ENCODE data around the gene ARHGAP19. TPM values are rescaled to one million over a fixed set of nuclear protein-coding genes. Genes with fewer than 3 reads are reported as not detected.

The ARHGAP19 gene
- polyA plus RNA-seq, 1 donor, result 17.2 TPM

DNA sequence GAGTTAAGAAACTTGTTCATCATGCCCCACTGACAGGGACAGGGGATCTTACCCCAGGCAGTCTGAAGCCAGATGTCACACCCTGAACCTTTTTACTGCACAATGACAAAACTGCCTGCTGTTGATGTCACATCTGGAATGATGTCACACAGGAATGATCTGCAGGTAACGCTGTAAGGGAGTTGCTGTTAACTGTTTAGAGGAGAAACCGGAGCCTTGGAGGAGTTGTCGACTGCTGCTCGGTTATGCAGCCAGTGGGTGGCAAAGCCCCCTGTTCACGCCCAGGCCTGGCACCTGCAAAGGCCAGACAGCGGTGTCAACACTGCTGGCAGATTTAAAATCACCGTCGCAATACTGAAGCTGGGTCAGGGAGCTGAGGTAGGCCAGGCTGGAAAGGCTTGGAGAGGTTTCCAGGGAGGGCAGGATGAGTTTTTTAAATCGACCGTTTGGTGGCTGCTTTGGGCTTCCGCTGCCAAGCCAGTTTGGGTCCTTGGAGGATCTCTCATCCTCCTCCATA lies 96.7 kb downstream of the ARHGAP19 start:
- no peak overlapping the region for H3K27ac ChIP-seq (ENCODE audit: low read length)
- H3K36me3 ChIP-seq (ENCODE audit: control insufficient read depth, insufficient read depth, low read length), result no peaks in the 10 kb centered on the region
- H3K27me3 ChIP-seq (ENCODE audit: control insufficient read depth, insufficient read depth, low read length), result peaks cover 35% of the 10 kb centered on the region
- no peaks in the 10 kb centered on the region for H3K9me3 ChIP-seq (ENCODE audit: control insufficient read depth, low read depth, low read length)
- H3K4me3 ChIP-seq (ENCODE audit: low read length), result peak overlapping the region; percentile 45
- no CpG with 5 or more reads among the region's 11 CpGs for WGBS (ENCODE audit: insufficient coverage, low lambda C conversion rate)
- H3K4me1 ChIP-seq (ENCODE audit: control insufficient read depth, insufficient read depth, low read length), result peaks cover 3% of the 10 kb centered on the region
- DNase-seq, result peak in 1 of 2 donors; percentile 19

DNA sequence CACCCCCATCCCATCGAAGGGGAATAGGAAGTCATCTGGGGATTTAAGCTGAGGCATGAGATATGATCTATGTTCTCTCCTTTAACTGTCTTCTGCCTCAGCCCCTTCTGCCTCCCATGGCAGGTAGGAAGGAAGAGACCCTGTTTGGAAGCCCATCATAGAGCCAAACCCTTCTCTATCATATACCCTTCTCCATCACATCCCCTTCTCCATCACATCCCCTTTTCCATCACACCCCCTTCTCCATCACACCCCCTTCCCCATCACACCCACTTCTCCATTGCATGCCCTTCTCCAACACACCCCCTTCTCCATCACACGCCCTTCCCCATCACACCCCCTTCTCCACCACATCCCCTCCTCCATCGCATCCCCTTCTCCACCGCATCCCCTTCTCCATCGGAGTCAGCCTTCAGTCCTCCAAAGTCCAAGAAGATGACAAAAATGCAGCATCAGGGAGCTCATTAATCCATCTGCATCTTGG lies 99.4 kb downstream of the ARHGAP19 start:
- peaks cover 3% of the 10 kb centered on the region for H3K4me1 ChIP-seq (ENCODE audit: control insufficient read depth, insufficient read depth, low read length)
- no peak overlapping the region for H3K4me3 ChIP-seq (ENCODE audit: low read length)
- H3K36me3 ChIP-seq (ENCODE audit: control insufficient read depth, insufficient read depth, low read length), result no peaks in the 10 kb centered on the region
- H3K27ac ChIP-seq (ENCODE audit: low read length), result no peak overlapping the region
- WGBS (ENCODE audit: insufficient coverage, low lambda C conversion rate), result no CpG with 5 or more reads among the region's 5 CpGs
- no peak for DNase-seq
- H3K27me3 ChIP-seq (ENCODE audit: control insufficient read depth, insufficient read depth, low read length), result peaks cover 32% of the 10 kb centered on the region
- no peaks in the 10 kb centered on the region for H3K9me3 ChIP-seq (ENCODE audit: control insufficient read depth, low read depth, low read length)

DNA sequence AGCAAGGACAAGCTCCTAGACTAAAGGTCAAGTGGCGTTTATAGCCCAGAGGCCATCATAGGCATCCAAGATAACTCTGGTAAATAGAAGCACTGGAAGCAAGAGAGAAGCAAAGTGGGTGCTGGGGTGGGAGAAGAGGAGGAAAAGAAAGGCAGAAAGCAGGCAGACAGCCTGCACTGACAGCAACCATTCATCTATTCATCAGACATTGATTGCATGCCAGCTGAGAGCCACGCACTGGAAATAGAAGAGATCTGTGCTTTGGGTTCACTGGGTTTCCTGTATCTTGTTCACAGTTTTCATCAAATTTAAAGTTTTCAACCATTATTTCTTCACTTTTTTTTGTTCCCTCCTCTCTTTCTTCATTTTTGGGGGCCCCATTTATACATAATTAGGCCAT lies 102.0 kb downstream of the ARHGAP19 start:
- no peak overlapping the region for H3K27ac ChIP-seq (ENCODE audit: low read length)
- H3K36me3 ChIP-seq (ENCODE audit: control insufficient read depth, insufficient read depth, low read length), result no peaks in the 10 kb centered on the region
- peaks cover 39% of the 10 kb centered on the region for H3K27me3 ChIP-seq (ENCODE audit: control insufficient read depth, insufficient read depth, low read length)
- no peaks in the 10 kb centered on the region for H3K4me1 ChIP-seq (ENCODE audit: control insufficient read depth, insufficient read depth, low read length)
- H3K9me3 ChIP-seq (ENCODE audit: control insufficient read depth, low read depth, low read length), result no peaks in the 10 kb centered on the region
- WGBS (ENCODE audit: insufficient coverage, low lambda C conversion rate), result no CpG with 5 or more reads among the region's 2 CpGs
- DNase-seq, result peak in 1 of 2 donors; percentile 33
- H3K4me3 ChIP-seq (ENCODE audit: low read length), result no peak overlapping the region

DNA sequence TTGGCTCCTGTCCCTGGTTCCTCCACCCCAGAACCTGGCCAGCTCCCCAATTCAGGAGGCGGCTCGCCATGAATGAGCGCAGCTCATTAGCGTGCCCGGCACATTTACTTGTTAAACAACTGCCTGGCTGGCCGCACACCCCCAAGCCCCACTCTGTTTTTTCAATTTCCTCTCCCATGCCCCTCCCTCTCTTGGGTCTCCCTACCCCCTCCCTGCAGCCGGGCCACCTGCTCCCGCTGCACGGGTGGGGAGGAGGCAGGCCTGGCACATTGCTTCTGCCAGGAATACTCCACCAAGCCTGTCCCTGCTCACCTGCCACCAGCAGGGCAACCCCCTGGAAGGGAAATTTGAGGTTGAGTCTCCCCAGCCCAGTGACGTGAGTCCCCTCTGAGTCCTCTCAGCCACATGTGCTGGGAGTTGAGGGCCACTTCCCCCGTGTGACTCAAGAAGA lies 104.2 kb downstream of the ARHGAP19 start:
- no CpG with 5 or more reads among the region's 11 CpGs for WGBS (ENCODE audit: insufficient coverage, low lambda C conversion rate)
- Histone ChIP-seq H3K27ac (ENCODE audit: low read length) (no peak overlapping the region), H3K36me3 (ENCODE audit: control insufficient read depth, insufficient read depth, low read length) (no peaks in the 10 kb centered on the region), H3K4me1 (ENCODE audit: control insufficient read depth, insufficient read depth, low read length) (peaks cover 7% of the 10 kb centered on the region), H3K4me3 (ENCODE audit: low read length) (no peak overlapping the region), H3K27me3 (ENCODE audit: control insufficient read depth, insufficient read depth, low read length) (peaks cover 53% of the 10 kb centered on the region), H3K9me3 (ENCODE audit: control insufficient read depth, low read depth, low read length) (no peaks in the 10 kb centered on the region)
- DNase-seq, result no peak

DNA sequence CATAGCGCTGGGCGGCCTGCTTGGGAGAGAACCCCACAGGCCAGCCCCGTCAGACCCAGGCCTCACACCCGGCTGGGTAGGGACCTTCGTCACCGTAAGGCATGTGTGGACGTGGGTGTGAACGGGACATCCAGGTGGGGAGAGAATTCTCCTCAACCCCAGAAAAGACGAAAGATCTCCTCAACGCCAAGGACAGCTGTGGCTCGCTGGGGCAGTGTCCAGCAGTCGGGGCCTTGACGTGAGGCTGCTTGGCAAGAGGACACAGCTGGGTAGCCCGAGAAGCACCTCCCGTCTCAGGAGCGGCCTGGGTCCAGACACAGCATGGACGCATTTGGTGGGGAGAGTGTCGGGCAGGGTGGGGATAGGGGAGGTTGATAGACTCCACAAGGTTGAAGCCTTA lies 105.5 kb downstream of the ARHGAP19 start:
- no peak for DNase-seq
- no CpG with 5 or more reads among the region's 18 CpGs for WGBS (ENCODE audit: insufficient coverage, low lambda C conversion rate)
- peaks cover 7% of the 10 kb centered on the region for H3K4me1 ChIP-seq (ENCODE audit: control insufficient read depth, insufficient read depth, low read length)
- no peak overlapping the region for H3K27ac ChIP-seq (ENCODE audit: low read length)
- no peaks in the 10 kb centered on the region for H3K9me3 ChIP-seq (ENCODE audit: control insufficient read depth, low read depth, low read length)
- no peak overlapping the region for H3K4me3 ChIP-seq (ENCODE audit: low read length)
- peaks cover 55% of the 10 kb centered on the region for H3K27me3 ChIP-seq (ENCODE audit: control insufficient read depth, insufficient read depth, low read length)
- H3K36me3 ChIP-seq (ENCODE audit: control insufficient read depth, insufficient read depth, low read length), result no peaks in the 10 kb centered on the region

DNA sequence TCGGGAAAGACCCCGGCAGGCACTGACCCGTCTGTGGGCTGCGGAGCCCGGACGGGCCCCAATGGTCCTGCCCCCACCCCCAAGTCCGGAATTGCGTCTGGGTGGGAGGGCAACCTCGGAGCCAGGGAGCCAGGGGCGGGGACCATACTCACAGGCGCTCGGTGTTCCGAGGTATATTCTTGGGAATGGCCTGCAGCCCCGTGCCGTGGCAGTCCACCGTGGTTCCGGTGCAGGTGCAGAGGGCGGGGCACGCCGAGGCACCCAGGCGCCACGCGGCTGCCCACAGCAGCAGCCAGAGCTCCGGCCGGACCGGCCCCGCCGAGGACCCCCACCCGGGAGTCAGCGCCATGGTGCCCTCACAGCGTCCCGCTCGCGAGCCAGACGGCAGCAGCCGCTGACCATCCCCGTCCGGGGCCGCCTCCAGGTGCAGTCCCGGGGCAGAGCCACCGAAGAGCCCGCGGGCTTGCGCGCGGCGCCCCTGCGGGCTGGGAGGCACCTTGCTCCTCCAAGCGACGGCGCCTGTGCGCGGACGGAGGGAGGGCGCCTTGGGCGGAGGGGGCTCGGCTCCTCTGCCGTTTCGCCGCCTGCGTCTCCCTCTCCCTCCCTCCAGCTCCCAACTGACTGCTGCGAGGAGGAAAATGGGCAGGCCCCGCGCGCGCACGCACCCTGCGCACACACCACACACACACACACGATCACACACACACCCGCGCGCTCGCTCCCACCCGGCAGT lies 106.9 kb downstream of the ARHGAP19 start, which contains the start of gene SLIT1:
Gene SLIT1 (minus strand): TSS at position 634 of the 733 bp plus-strand sequence. CDS start 285 bp downstream, at position 349.
- peaks cover 60% of the 10 kb centered on the region for H3K27me3 ChIP-seq (ENCODE audit: control insufficient read depth, insufficient read depth, low read length)
- H3K9me3 ChIP-seq (ENCODE audit: control insufficient read depth, low read depth, low read length), result no peaks in the 10 kb centered on the region
- no peak within 1 kb of the TSS for H3K27ac ChIP-seq (ENCODE audit: low read length)
- peaks cover 7% of the 10 kb centered on the region for H3K4me1 ChIP-seq (ENCODE audit: control insufficient read depth, insufficient read depth, low read length)
- no CpG with 5 or more reads among the region's 74 CpGs for WGBS (ENCODE audit: insufficient coverage, low lambda C conversion rate)
- no peaks in the 10 kb centered on the region for H3K36me3 ChIP-seq (ENCODE audit: control insufficient read depth, insufficient read depth, low read length)
- H3K4me3 ChIP-seq (ENCODE audit: low read length), result peak within 1 kb of the TSS; percentile 10
- peak in 1 of 2 donors; percentile 45 for DNase-seq

DNA sequence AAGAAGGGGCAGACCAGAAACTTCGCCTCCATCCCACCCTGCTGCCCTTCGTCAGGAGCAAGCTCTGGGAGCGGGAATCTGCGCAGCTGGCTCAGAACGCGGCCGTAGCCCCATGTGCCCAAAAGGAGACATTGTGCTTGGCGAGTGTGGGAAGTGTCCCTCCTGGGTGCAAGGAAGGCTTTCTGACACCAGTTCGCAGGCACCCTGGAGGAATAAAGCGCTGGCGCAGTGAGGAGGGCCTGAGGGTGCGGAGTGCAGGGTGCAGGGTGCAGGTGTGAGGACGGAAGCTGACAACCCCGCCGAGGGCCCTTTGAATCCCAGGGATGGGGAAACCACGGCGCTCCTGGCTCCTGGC lies 107.5 kb downstream of the ARHGAP19 start:
- DNase-seq, result no peak
- Histone ChIP-seq H3K4me3 (ENCODE audit: low read length) (peak overlapping the region; percentile 10), H3K4me1 (ENCODE audit: control insufficient read depth, insufficient read depth, low read length) (peaks cover 7% of the 10 kb centered on the region), H3K27ac (ENCODE audit: low read length) (no peak overlapping the region), H3K36me3 (ENCODE audit: control insufficient read depth, insufficient read depth, low read length) (no peaks in the 10 kb centered on the region), H3K9me3 (ENCODE audit: control insufficient read depth, low read depth, low read length) (no peaks in the 10 kb centered on the region), H3K27me3 (ENCODE audit: control insufficient read depth, insufficient read depth, low read length) (peaks cover 66% of the 10 kb centered on the region)
- no CpG with 5 or more reads among the region's 17 CpGs for WGBS (ENCODE audit: insufficient coverage, low lambda C conversion rate)

DNA sequence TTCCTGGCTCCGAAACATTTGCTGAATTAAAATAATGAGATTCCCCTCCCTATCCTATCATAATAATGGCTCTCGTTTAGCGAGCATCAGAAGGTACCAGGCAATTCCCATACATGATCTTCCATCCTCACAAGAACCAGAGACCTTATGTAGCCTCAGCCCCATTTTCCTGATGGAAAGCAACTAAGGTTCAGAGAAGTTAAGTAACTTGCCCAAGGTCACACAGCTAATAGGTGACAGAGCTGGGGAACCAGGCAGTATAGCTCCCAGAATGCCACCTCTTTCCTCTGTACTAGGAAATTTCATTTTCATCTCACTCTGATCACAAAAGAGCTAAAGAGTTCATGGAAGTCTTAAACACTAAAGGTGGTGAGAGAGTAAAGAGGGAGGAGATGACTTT lies 109.1 kb downstream of the ARHGAP19 start:
- peaks cover 78% of the 10 kb centered on the region for H3K27me3 ChIP-seq (ENCODE audit: control insufficient read depth, insufficient read depth, low read length)
- H3K4me1 ChIP-seq (ENCODE audit: control insufficient read depth, insufficient read depth, low read length), result peaks cover 7% of the 10 kb centered on the region
- no peak overlapping the region for H3K27ac ChIP-seq (ENCODE audit: low read length)
- DNase-seq, result no peak
- no peaks in the 10 kb centered on the region for H3K36me3 ChIP-seq (ENCODE audit: control insufficient read depth, insufficient read depth, low read length)
- H3K4me3 ChIP-seq (ENCODE audit: low read length), result no peak overlapping the region
- H3K9me3 ChIP-seq (ENCODE audit: control insufficient read depth, low read depth, low read length), result no peaks in the 10 kb centered on the region
- WGBS (ENCODE audit: insufficient coverage, low lambda C conversion rate), result no CpG with 5 or more reads among the region's 3 CpGs

DNA sequence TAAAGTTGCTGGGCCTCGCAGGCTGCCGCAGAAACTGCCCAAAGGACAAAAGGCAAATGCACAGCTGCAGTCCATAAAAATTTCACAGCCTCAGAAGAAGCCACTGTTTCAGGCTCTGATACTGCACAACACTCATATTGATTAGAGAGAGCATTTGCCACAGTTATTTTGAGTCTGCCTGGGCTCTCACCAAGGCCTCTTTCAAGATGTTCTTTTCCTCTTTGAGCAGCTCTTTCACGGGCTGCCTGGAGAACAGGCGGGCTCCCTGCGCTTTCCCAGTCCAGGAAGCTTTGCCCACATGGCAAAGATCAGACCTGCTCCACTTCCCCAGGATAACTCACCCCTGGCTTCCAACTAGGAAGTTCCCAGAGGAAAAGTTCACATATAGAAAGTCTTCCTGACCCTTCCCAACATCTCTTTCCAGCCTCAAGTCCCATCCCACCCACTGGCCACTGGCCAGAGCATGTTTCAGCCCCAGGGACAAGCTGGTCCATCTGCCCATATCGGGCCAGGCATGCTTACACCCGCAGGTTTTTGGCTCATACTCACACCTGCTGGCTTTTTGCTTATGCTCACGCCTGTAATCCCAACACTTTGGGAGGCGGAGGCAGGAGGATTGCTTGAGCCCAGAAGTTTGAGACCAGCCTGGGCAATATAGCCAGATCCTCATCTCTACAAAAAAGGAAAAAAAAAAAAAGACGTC lies 110.0 kb downstream of the ARHGAP19 start:
- H3K4me3 ChIP-seq (ENCODE audit: low read length), result no peak overlapping the region
- peaks cover 77% of the 10 kb centered on the region for H3K27me3 ChIP-seq (ENCODE audit: control insufficient read depth, insufficient read depth, low read length)
- H3K9me3 ChIP-seq (ENCODE audit: control insufficient read depth, low read depth, low read length), result no peaks in the 10 kb centered on the region

DNA sequence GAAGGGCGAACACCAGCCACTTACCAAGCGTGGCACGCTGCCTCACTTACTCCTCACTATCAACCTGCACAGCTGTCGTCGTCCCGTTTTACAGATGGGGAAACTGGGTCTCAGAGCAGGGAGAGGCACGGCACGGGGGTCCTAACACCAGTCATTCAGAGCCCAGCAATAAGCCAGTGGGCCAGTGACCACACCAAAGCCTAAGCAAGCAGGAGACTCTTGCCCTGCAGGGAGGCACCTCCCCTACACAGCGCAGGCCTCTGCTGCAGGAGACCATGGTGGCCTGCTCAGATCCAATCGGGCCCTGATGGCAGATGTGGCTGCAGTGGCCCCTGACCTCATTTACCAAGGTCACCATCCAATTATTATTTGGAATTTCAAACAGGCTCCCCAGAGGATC lies 111.5 kb downstream of the ARHGAP19 start:
- DNase-seq, result no peak
- Histone ChIP-seq H3K27me3 (ENCODE audit: control insufficient read depth, insufficient read depth, low read length) (peaks cover 71% of the 10 kb centered on the region), H3K27ac (ENCODE audit: low read length) (no peak overlapping the region), H3K4me1 (ENCODE audit: control insufficient read depth, insufficient read depth, low read length) (peaks cover 7% of the 10 kb centered on the region), H3K9me3 (ENCODE audit: control insufficient read depth, low read depth, low read length) (no peaks in the 10 kb centered on the region), H3K36me3 (ENCODE audit: control insufficient read depth, insufficient read depth, low read length) (no peaks in the 10 kb centered on the region), H3K4me3 (ENCODE audit: low read length) (no peak overlapping the region)
- WGBS (ENCODE audit: insufficient coverage, low lambda C conversion rate), result no CpG with 5 or more reads among the region's 10 CpGs

More for the DNA sequence above, 110.0 kb downstream of the ARHGAP19 start:
- Histone ChIP-seq H3K27ac (ENCODE audit: low read length) (no peak overlapping the region), H3K36me3 (ENCODE audit: control insufficient read depth, insufficient read depth, low read length) (no peaks in the 10 kb centered on the region), H3K4me1 (ENCODE audit: control insufficient read depth, insufficient read depth, low read length) (peaks cover 7% of the 10 kb centered on the region)
- DNase-seq, result no peak
- no CpG with 5 or more reads among the region's 10 CpGs for WGBS (ENCODE audit: insufficient coverage, low lambda C conversion rate)

All from large intestine (tissue), 3 donors.